HG02973 (cell line): ENCODE measurements around the gene CAMK1D.

Source experiments
- ATAC-seq: cut with Tn5 transposase; IDR thresholded peaks from one replicate; pipeline ENCODE4 v1.9.1; 2021; ENCODE audit warnings: moderate library complexity; ENCODE audit not compliant: unreplicated experiment

CAMK1D gene

GRCh38 chr10:12833451-12833850, 484.1 kb downstream of the CAMK1D start:
- ATAC-seq = no peak

- ATAC-seq = no peak
Observed at GRCh38 chr10:12834116-12834665, 484.8 kb downstream of the CAMK1D start.

- no peak for ATAC-seq
Observed at GRCh38 chr10:12834721-12835120, 485.4 kb downstream of the CAMK1D start.

- ATAC-seq = no peak
Observed at GRCh38 chr10:12835709-12836108, 486.4 kb downstream of the CAMK1D start.

- no peak for ATAC-seq
Observed at GRCh38 chr10:12838366-12838765, 489.0 kb downstream of the CAMK1D start.

GRCh38 chr10:12838995-12839927, 489.9 kb downstream of the CAMK1D start:
- no peak for ATAC-seq

- ATAC-seq = no peak
Observed at GRCh38 chr10:12839941-12840611, 490.7 kb downstream of the CAMK1D start.

GRCh38 chr10:12841426-12841825, 492.1 kb downstream of the CAMK1D start:
- ATAC-seq = no peak

- ATAC-seq = no peak
Observed at GRCh38 chr10:12841826-12842225, 492.5 kb downstream of the CAMK1D start.

GRCh38 chr10:12842310-12842709, 493.0 kb downstream of the CAMK1D start:
- no peak for ATAC-seq

GRCh38 chr10:12843296-12843945, 494.1 kb downstream of the CAMK1D start:
- no peak for ATAC-seq

- no peak for ATAC-seq
Observed at GRCh38 chr10:12844811-12845483, 495.6 kb downstream of the CAMK1D start.

- no peak for ATAC-seq
Observed at GRCh38 chr10:12846718-12847117, 497.4 kb downstream of the CAMK1D start.

GRCh38 chr10:12847361-12847975, 498.1 kb downstream of the CAMK1D start:
- no peak for ATAC-seq

- ATAC-seq = no peak
Observed at GRCh38 chr10:12848439-12849173, 499.3 kb downstream of the CAMK1D start.

GRCh38 chr10:12849319-12850181, 500.2 kb downstream of the CAMK1D start:
- ATAC-seq = no peak

- ATAC-seq = no peak
Observed at GRCh38 chr10:12852687-12853086, 503.3 kb downstream of the CAMK1D start.

- ATAC-seq = no peak
Observed at GRCh38 chr10:12854988-12855387, 505.6 kb downstream of the CAMK1D start.

GRCh38 chr10:12862459-12862858, 513.1 kb downstream of the CAMK1D start:
- ATAC-seq = no peak
